Lower lobe of right lung (tissue), 2 donors: ENCODE data around the gene SULT4A1. TPM values are rescaled to one million over a fixed set of nuclear protein-coding genes. Genes with fewer than 3 reads are reported as not detected.

Experiments used
- ATAC-seq, 2 donors: fragments of 200-7000 bp; cut with Tn5 transposase; one replicate each; pipeline ENCODE4 v1.9.1; 2020 to 2022; ENCODE audit warnings: mild to moderate bottlenecking in 2 of 2, moderate library complexity in 2 of 2
- DNase-seq: peaks from one replicate; pipeline ENCODE4 v3.0.0-alpha.2; 2020
- H3K27ac ChIP-seq: fragments of 200-600 bp; one replicate; pipeline ENCODE4 v1.8.0; 2022
- H3K27me3 ChIP-seq: fragments of 200-600 bp; one replicate; pipeline ENCODE4 v1.8.0; 2022; ENCODE audit warnings: low read depth
- H3K36me3 ChIP-seq: fragments of 200-600 bp; one replicate; pipeline ENCODE4 v1.8.0; 2022; ENCODE audit warnings: mild to moderate bottlenecking
- H3K4me1 ChIP-seq: fragments of 200-600 bp; one replicate; pipeline ENCODE4 v1.8.0; 2022
- H3K4me3 ChIP-seq: fragments of 200-600 bp; one replicate; pipeline ENCODE4 v1.8.0; 2022; ENCODE audit warnings: mild to moderate bottlenecking
- H3K9me3 ChIP-seq: fragments of 200-600 bp; one replicate; pipeline ENCODE4 v1.8.0; 2022
- intact Hi-C: fragments of 100-400 bp; cut with DNase I; formaldehyde crosslinking; loops from one replicate; pipeline ENCODE4 v1.11.0; 2022
- total RNA-seq: library from RNA; stranded (reverse); fragmentation: NEBNext Ultra II Directional; extraction: Animal tissue kit (Norgen Biotek cat#: 25700); gene quantifications from one replicate; pipeline ENCODE4 v1.2.1, GENCODE V29; 2021
- TF ChIP-seq, protein P1 (sequence below): fragments of 200-600 bp; IDR thresholded peaks from one replicate; pipeline ENCODE4 v1.8.0; 2022; ENCODE audit warnings: antibody characterized with exemption, mild to moderate bottlenecking
- donor health status: DM: no; HTN: yes; CAD: no; lungs with severe emphysema.

Gene SULT4A1
- total RNA-seq, 1 donor from 2014 or later = not detected

DNA sequence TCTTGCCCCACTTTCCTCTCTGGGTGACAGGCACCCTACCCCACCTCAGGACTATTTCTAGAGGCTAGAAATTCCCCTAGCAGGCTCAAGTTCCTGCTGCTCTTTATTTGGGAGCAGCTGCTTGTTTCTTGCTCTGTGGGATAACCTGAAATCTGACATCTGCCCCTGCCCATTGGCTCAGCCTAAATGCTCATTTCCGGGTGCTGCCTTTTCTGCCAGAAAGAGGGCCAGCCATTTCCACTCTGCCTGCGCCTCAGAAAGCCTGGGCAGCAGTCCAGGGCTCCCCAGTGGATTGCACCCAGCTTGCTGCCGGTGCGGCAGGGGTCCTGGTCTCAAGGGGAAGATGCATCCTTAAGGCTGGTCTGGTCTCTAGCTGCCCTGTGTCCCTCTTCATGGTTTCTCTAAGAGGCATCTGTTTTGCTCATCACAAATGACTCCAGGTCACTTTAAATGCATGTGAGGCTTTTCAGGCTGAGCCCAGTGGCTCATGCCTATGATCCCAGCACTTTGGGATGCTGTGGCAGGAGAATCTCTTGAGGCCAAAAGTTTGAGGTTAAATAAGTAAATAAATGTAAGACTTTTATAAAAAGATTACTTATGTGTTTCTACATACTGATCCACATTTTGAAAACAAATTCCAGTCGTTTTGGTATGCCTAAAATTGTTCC is 39.8 kb upstream of the SULT4A1 start:
- ATAC-seq = no peak
- no peak for DNase-seq
- Histone ChIP-seq H3K9me3 (no peaks in the 10 kb centered on the region), H3K4me1 (no peaks in the 10 kb centered on the region), H3K27ac (no peak overlapping the region), H3K27me3 (peaks cover 23% of the 10 kb centered on the region), H3K36me3 (no peaks in the 10 kb centered on the region), H3K4me3 (no peak overlapping the region)
- intact Hi-C loops = no loop called here
- TF ChIP-seq, protein P1, sequence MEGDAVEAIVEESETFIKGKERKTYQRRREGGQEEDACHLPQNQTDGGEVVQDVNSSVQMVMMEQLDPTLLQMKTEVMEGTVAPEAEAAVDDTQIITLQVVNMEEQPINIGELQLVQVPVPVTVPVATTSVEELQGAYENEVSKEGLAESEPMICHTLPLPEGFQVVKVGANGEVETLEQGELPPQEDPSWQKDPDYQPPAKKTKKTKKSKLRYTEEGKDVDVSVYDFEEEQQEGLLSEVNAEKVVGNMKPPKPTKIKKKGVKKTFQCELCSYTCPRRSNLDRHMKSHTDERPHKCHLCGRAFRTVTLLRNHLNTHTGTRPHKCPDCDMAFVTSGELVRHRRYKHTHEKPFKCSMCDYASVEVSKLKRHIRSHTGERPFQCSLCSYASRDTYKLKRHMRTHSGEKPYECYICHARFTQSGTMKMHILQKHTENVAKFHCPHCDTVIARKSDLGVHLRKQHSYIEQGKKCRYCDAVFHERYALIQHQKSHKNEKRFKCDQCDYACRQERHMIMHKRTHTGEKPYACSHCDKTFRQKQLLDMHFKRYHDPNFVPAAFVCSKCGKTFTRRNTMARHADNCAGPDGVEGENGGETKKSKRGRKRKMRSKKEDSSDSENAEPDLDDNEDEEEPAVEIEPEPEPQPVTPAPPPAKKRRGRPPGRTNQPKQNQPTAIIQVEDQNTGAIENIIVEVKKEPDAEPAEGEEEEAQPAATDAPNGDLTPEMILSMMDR = no peak

DNA sequence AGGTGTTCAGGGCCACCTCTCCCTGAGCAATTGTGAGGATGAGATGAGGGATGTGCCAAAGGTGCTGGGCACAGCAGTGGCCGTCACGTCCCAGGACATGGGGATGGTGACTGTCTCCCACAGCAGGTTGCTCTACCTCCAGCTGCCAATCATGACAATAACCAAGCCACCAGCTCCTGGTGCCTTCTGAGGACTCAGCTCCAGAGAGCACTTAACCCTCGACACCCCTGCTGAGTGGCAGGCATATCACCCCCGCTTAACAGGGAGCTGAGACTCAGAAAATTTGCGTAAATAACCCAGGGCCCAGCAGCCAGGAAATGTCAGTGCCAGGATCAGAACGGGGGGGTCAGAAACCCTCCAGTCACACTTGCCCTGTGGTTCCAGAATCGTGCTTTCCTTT is 37.9 kb upstream of the SULT4A1 start:
- Histone ChIP-seq H3K36me3 (no peaks in the 10 kb centered on the region), H3K4me1 (no peaks in the 10 kb centered on the region), H3K27ac (no peak overlapping the region), H3K27me3 (peaks cover 18% of the 10 kb centered on the region), H3K9me3 (no peaks in the 10 kb centered on the region), H3K4me3 (no peak overlapping the region)
- ATAC-seq = no peak
- intact Hi-C loops = no loop called here
- no peak for DNase-seq
- TF ChIP-seq, protein P1 = no peak

DNA sequence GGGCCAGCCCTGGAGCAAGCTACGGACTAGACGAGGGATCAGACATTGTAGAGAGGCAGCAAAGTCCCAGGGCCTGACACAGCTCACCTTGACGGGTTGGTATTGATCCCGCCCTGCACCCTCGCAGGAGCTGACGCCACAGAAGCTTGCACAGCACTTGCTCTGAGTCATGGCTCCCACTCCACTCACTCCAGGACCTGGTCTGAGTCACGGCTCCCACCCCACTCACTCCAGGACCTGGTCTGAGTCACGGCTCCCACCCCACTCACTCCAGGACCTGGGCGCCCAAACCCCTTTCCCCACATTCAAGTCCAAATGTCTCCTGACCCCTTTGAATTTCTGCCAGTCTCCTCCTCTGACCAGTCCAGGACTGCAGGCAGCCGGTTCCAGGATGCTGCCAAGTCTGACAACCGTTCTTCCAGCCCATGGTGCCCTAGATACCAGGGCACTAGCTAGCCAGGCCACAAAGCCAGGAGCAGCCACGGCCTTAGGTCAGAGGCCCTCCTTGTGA is 35.5 kb upstream of the SULT4A1 start:
- intact Hi-C loops = no loop called here
- no peak overlapping the region for H3K27ac ChIP-seq
- H3K9me3 ChIP-seq = no peaks in the 10 kb centered on the region
- ATAC-seq (peak in 1 of 2 donors; percentile 14), DNase-seq (no peak)
- H3K4me3 ChIP-seq = no peak overlapping the region
- TF ChIP-seq, protein P1 = no peak
- H3K4me1 ChIP-seq = no peaks in the 10 kb centered on the region
- H3K27me3 ChIP-seq = peaks cover 27% of the 10 kb centered on the region
- H3K36me3 ChIP-seq = no peaks in the 10 kb centered on the region

DNA sequence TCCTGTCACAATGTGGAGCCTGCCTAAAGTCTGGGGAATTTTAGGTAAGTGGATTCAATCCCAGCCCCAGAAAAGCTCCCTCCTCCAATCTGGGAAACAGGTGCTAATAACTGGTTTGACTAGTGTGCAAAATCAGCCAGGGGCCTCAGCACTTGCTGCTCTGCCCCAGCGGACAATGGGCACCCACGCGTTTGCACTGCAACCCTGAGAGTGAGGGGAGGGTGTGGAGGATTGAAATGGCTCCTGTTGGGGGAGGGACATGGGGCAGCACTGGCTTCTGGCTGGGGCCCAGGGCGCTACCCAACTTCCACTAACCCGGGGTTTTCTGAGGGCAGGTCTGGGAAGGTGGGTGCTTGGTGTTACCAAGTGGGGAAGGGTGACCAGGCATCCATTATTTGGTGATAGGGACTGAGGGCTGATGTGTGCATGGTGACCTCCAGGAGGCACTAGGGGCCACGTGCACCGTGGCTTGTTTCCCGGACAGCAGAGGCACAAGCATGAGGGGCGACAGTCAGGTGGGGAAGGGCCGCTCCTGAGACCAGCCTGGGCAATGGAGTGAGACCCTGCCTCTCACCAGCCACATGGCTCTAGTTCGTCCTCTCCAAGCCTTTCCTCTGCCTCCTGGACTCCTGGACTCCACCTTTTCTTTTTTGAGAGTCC is 33.8 kb upstream of the SULT4A1 start:
- TF ChIP-seq, protein P1 = no peak

DNA sequence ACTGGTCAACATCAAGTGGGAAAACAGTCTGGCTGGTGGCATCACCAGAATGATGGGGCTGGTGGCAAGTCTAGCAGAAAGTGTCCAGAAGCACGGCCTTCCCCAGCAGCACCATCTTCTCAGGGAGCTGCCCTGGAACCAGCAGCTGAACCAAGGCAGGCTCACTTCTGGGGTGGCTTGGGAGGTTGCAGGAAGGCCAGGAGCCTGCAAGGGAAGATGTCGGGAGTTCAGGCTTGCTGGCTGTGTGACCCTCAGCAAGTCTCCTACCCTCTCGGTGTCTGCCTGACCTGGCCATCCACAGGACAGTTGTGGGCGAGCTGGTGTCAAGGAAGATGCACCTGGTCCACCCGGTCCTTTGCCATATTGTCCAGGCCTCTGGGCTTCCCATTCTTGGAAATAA is 31.8 kb upstream of the SULT4A1 start:
- H3K9me3 ChIP-seq = no peaks in the 10 kb centered on the region
- no peak overlapping the region for H3K4me3 ChIP-seq
- no peak for DNase-seq
- H3K27me3 ChIP-seq = peaks cover 57% of the 10 kb centered on the region
- H3K4me1 ChIP-seq = peaks cover 7% of the 10 kb centered on the region
- no peaks in the 10 kb centered on the region for H3K36me3 ChIP-seq
- no peak overlapping the region for H3K27ac ChIP-seq
- TF ChIP-seq, protein P1 = no peak
- ATAC-seq = no peak
- intact Hi-C loops = no loop called here

More for the DNA sequence above, 33.8 kb upstream of the SULT4A1 start:
- Histone ChIP-seq H3K27me3 (peaks cover 43% of the 10 kb centered on the region), H3K9me3 (no peaks in the 10 kb centered on the region), H3K27ac (no peak overlapping the region), H3K4me3 (no peak overlapping the region), H3K36me3 (no peaks in the 10 kb centered on the region), H3K4me1 (peaks cover 7% of the 10 kb centered on the region)
- no peak for ATAC-seq
- intact Hi-C loops = no loop called here
- DNase-seq = no peak
